AG09309 (cell line): ENCODE measurements around the gene SGSM1.
A peak's percentile ranks its signal among the peaks of the same experiment; 100 is the strongest.
"Not testable (repeated sequence)": the region's sequence is repeated elsewhere in the genome, so short reads cannot be mapped to it uniquely, and the experiment has no call there.

Experiments
- DNase-seq: peaks from one replicate; pipeline ENCODE4 v3.0.0-alpha.2; 2010; ENCODE audit warnings: low read depth
- H3K4me3 ChIP-seq: 2 replicates; pipeline ENCODE4 v1.5.1; 2011; ENCODE audit warnings: mild to moderate bottlenecking, low read depth, low read length, moderate library complexity; ENCODE audit not compliant: control insufficient read depth
- TF ChIP-seq, protein P1 (sequence below): IDR thresholded peaks from 2 replicates; pipeline ENCODE4 v1.5.1; 2011; ENCODE audit warnings: mild to moderate bottlenecking, low read depth, low read length, inconsistent platforms; ENCODE audit not compliant: insufficient read depth, control insufficient read depth; ENCODE audit errors: missing control alignments

SGSM1 gene

DNA sequence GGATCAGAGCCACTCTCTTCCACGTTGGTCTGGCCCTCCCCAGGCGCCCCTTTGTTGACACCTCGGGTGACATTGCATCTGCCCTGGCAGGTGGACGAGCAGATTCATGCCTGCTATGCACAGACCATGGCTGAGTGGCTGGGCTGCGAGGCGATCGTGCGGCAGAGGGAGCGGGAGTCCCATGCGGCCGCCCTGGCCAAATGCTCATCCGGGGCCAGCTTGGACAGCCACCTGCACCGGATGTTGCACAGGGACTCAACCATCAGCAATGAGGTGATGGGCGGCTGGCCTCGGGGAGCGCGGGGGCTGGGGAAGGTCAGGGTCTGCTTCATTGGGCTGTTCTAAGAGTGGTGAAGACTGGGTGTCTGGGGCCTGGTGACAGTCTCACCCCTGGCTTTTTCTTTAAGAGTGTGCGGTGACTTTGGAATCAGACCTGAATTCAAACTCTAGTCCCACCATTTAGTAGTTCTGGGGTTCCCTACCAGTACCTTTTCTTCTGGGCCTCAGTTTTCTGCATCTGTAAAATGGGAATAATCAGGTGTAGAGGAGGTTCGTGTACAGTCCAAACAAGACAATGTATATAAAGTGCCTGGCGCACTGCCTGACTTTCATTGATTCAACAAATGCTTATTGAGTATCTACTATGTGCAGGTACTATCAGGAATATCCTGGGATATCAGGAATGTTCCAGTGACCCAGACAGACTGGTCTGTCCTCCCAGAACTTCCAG lies 87.5 kb downstream of the SGSM1 start:
- TF ChIP-seq, protein P1, sequence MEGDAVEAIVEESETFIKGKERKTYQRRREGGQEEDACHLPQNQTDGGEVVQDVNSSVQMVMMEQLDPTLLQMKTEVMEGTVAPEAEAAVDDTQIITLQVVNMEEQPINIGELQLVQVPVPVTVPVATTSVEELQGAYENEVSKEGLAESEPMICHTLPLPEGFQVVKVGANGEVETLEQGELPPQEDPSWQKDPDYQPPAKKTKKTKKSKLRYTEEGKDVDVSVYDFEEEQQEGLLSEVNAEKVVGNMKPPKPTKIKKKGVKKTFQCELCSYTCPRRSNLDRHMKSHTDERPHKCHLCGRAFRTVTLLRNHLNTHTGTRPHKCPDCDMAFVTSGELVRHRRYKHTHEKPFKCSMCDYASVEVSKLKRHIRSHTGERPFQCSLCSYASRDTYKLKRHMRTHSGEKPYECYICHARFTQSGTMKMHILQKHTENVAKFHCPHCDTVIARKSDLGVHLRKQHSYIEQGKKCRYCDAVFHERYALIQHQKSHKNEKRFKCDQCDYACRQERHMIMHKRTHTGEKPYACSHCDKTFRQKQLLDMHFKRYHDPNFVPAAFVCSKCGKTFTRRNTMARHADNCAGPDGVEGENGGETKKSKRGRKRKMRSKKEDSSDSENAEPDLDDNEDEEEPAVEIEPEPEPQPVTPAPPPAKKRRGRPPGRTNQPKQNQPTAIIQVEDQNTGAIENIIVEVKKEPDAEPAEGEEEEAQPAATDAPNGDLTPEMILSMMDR = no peak

DNA sequence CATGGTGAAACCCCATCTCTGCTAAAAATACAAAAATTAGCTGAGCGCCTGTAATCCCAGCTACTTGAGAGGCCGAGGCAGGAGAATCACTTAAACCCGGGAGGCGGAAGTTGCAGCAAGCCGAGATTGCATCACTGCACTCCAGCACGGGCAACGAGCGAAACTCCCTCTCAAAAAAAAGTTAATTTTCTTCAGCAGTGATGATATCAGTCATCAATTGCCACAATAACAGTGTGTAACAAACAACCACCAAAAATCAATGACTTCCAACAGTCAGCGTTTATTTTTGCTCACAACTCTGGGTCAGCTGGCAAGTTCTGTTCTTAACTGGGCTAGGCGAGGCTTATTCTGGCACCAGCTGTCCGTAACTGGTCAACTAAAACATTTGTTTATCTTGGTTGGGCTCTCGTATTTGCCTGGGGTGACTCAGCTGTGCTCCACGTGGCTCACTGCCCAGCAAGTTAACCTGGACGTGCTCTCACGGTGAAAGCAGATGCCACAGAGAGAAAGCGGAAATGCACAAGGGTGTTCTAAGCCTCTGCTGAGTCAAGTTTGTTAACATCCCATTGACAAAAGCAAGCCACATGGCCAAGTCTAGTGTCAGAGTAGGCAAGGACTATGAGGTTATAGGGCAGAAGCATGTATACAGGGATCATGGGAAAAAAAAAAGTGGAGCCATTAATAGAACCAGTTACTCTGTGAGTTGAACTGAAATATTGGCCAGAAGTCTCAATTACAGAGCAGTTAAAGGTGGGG lies 88.4 kb downstream of the SGSM1 start:
- H3K4me3 ChIP-seq = no peak overlapping the region
- peak; percentile 10 for DNase-seq
- TF ChIP-seq, protein P1 = no peak

More for the DNA sequence above, 87.5 kb downstream of the SGSM1 start:
- no peak overlapping the region for H3K4me3 ChIP-seq
- no peak for DNase-seq

DNA sequence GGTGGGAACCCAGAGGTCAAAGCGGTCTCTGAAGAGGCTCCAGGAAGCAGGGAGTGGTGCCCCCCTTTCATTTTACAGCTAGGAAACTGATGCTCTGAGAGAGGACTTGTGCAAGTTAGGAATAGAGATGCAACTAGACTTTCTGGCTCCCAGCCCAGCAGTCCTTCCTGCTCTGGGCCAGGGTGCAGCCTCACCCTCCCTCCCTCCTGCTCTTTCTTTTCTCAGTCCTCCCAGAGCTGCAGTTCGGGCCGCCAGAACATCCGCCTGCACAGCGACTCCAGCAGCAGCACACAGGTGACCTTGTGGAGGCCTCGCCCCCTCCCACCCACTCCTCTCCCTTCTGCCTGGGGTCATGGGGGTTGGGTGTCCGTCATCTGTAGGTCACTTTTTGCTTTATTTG lies 89.0 kb downstream of the SGSM1 start:
- no peak for DNase-seq
- no peak overlapping the region for H3K4me3 ChIP-seq
- TF ChIP-seq, protein P1 = no peak

DNA sequence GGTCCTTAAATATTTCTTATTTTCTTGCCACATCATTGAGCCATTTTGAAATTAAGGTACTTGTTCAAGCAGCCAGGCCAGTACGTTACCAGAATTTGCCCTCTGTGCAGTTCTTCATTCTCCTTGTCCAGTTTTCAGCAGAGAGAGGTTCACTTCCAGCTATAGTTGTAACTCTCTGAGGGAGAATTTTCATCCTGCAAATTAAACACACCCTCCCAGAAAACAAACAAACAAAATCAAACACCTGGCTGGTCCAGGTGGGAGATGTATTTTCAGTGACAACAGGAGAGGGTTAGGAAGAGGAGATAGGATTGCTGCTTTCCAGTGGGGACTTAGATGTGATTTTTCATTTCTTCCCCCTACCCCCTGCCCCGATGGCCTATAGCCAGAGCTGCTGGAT lies 95.4 kb downstream of the SGSM1 start:
- H3K4me3 ChIP-seq = no peak overlapping the region
- TF ChIP-seq, protein P1 = no peak
- DNase-seq = no peak

DNA sequence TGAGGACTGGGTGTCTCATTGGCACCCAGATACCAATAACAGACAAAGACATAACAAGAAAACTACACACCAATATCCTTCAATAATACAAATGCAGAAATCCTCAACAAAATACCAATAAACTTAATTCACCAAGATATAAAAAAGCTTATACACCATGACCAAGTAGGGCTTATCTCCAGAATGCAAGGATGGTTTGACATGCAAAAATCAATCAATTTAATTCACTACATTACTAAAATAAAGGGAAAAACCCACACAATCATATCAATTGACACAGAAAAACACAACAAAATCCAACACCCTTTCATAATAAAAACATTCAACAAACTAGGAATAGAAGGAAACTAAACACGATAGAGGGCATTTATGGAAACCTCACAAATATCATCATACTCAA lies 99.9 kb downstream of the SGSM1 start:
- no peak for DNase-seq
- TF ChIP-seq, protein P1 = no peak
- H3K4me3 ChIP-seq = no peak overlapping the region

DNA sequence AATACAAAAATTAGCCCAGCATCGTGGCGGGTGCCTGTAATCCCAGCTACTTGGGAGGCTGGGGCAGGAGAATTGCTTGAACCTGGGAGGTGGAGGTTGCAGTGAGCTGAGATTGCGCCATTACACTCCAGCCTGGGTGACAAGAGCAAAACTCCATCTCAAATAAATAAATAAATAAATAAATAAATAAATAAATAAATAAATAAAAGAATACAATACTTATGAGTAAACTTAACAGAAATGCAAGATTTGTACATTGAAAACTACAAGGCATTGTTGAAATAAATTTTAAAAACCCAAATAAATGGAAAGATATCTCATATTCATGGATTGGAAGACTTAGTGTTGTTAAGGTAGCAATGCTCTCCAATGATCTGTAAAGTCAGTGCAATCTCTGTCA lies 101.1 kb downstream of the SGSM1 start:
- not testable (repeated sequence) for DNase-seq

DNA sequence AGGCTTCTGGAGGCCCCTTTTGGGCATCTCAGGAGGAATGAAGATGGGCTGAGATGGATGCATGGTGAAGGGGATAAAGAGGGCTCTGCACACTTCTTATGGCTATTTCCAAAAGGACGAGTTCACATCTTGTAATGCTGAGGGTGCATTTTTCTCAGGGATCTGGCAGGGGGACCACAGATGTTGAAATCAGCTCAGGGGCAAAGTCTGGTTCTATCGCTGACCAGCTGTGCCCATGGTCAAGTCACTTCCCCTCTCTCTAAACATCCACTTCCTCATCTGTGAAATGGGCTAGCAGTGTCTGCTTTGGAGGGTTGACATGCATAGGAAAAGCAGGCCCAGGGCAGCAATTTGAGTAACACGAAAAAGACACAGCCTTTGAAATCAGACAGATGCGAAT lies 114.0 kb downstream of the SGSM1 start:
- DNase-seq = no peak
- no peak overlapping the region for H3K4me3 ChIP-seq
- TF ChIP-seq, protein P1 = no peak

More for the DNA sequence above, 101.1 kb downstream of the SGSM1 start:
- H3K4me3 ChIP-seq = not testable (repeated sequence)
